NCI-H748 (cell line): ENCODE results near the gene PTRHD1.
A peak's percentile ranks its signal among the peaks of the same experiment; 100 is the strongest.

ENCODE experiments used
- DNase-seq: peaks from one replicate; lab custom pipeline; 2025; ENCODE audit not compliant: unreplicated experiment; lab: John Stamatoyannopoulos, UW

Gene PTRHD1

DNA sequence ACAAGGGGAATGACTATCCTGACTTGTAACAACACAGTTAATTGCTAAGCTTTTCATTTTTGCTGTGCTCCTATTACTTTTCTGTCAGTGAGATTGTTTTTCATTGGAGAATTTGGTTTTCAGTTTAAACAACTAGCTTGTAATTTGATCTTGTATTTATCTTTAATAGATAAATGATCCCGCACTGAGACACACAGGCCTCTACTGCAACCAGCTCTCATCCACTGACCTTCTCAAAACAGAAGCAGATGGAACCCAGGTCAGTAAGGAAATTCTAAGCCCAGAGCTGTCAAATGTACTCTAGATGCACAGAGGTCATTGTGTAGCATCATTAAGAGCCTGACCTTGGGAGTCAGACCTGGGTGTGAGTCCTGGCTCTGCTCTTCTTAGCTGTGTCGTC, 30.7 kb downstream of the PTRHD1 start:
- DNase-seq = peak; percentile 43

DNA sequence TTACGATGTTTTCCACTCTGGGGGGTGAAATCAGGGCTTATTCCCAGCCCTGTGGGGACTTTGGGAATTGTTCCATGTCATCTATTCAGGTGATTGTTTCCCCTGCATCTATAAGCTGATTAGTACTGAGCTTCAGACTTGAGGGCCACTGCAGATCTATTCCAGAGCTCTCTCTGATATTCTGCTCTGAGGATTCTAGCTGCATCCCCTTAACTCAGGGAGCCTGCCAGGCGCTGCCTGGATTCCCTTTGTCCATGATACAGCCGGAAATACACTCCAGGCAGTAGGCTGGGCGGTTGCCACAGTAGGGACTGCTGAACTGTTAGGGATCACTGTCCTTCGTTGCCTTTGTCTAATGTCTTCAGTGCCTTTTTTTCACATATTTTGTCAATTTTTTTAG, 31.3 kb downstream of the PTRHD1 start:
- no peak for DNase-seq

DNA sequence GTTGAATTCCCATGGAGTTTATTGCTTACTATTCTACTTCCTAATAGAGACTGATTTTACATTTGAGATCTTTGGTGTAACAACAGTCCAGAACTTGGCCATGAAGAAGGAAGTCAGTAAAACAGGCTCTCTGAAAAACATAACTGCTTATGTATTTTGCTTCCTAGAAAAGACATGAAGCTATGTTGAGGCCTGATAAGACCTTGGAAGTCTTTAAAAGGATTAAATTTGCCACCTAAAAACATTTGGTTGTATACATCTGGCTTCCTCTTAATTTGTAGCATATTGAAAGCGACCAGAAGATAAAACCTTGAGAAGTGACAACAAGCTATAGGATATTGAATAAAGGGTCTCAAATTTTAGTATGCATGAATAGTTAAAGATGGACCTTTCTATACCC, 36.4 kb downstream of the PTRHD1 start:
- DNase-seq = no peak

DNA sequence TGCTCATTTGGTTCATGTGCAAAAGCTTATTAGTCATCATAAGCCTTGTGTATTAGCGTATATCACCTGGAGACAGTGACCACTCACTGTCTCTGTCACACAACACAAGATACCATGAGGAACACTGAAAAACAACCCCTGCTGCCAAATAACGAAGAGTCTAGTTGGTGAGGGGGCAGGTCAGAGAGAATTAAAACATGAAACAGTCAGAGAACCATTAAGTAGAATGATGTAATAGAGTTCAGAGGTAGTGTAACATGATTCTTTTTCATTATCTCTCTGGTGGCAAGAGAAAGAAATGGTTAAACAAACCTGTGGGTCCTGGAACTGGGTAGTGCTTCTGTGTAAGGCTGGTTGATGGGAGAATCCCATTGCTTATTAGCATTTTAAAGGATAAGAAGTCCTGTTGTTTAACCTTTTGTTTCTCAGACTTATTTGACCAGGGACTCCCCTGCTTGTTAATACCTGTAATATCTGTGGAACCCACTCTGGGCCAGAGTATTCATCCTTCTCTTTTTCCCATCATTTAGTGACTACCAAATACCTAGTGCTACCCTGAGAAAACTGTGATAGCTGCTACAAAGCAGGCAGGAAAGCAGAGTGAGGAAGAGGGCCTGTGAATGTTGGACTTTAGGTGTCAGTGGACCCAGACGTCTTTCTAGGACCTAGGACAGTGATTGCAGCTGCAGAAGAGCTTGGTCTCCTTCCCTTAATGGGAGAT, 38.0 kb downstream of the PTRHD1 start:
- DNase-seq = peak; percentile 64

DNA sequence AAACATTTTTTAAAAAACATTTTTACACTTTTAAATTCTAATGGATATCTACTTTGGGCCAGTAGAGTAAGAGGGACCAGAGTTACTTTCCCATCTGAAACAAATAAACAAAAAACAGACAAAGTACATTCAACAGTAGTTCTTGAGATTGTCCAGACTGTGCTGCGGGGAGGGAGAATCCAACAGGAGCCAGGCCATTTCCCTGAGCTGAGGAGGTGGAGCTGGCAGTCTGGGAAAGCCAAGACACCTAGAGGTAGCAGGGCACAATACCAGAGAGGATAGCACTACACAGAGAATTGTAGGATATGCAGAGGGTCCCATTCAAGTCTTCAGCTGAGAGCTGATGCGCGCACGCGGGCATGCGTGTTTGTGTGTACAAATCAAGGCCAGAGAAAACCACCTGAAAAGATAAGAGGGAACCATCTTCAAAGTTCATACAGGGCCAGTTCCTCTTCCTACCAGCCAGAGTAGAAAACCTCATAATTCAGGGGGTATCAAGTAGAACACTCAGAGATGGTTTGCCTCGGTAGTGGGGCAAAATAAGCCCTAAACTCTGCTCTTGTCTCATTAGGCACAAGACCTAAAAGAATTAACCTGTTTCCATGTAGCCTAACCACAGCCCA, 44.0 kb downstream of the PTRHD1 start:
- no peak for DNase-seq

DNA sequence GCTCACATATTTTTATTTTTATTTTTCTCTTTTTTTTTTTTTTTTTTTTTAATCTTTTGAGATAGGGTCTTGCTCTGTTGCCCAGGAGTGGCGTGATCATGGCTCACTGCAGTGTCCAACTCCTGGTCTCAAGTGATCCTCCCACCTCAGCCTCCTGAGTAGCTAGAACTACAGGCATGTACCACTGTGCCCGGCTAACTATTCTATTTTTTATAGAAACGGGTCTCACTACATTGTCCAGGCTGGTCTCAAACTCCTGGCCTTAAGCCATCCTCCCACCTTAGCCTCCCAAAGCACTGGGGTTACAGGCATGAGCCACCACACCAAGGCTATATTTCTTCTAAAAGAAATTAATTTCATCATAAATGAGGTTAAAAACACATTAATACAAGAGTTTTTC, 45.9 kb downstream of the PTRHD1 start:
- no peak for DNase-seq

DNA sequence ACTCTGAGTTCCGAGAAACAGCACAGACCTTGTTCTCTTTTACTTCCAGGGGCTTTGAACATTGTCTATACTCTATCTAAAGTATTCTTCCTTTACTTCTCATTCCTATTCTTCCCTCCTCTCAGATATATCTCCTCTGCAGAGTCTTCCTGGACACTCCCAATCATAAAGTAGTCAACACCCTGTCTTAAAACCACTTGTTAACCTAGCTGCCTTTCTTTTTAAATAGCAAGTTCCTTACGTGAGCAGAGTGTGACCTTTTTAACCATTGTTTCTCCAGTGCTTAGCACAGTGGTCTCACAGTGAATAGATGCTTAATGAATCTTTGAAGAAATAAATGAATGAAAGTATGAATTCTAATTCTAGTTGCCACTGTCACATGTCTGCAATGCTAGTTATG, 47.4 kb downstream of the PTRHD1 start:
- DNase-seq = no peak

DNA sequence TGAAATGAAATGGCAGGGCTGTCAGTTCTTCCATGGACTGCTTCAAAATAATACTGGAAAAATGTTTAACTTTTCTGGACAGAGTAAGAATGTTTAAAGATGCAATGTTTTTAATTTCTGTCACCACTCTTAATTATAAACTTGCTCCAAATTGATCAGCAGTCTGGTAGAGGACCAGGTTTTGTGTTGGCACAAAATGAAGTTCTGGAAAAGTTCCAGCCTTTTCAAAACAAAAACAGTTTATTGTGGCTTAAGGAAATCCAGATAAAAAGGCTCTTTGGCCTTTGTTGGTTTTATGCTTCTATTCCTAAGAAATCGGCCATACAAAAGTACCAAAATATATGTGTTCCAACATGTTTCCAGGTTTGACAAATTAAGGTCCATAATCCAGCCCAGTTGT, 48.8 kb downstream of the PTRHD1 start:
- DNase-seq = no peak

DNA sequence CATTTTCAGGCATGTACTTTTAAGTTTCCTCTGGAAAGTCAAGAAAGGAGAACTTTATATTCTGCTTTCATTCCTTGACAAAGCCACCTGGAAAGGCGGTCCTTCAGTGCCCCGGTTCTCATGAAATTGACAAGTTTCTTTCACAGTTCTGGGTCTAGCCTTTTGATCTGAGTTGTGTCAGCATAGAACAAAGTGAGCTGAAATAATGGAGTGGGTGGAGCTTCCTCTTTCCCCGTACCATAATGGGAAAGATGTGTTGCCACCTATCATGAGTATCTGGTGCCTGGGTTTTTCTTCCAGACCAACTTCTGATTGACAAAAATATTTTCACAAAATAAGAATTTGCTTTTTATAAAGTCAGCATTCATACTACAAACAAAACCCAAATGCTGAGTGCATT, 49.3 kb downstream of the PTRHD1 start:
- DNase-seq = no peak

DNA sequence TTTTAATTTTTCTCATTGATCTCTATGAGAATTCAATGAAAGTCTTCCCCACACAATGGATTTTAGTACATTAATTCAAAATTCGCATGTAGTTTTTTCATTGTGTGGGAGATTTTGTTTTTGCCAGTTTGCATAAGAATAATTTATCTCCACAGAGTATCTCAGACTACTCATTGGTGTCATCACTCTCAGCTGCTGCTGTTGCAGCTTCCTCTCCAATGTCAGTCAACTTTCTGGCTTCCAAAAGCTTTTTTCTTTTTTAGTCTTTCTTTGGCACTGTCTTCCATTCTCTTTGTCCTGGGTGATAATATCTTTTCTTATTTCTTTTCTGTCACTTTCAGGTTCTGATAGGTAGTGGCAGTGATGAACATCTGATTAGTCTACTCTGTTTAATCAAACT, 50.5 kb downstream of the PTRHD1 start:
- DNase-seq = no peak

DNA sequence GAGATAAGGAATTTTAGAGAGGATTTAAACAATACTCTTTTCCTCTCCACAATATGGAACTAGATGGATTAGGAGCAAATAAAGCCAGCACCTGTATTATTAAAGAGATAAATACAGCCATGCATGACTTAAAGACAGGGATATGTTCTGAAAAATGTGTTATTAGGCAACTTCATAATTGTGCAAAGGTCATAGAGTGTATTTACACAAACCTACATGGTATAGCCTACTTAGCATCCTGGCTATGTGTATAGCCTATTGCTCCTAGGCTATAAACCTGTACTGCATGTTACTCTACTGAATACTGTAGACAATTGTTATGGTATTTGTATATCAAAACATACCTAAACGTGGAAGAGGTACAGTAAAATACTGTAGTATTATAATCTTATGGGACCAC, 53.0 kb downstream of the PTRHD1 start:
- no peak for DNase-seq
